ENCODE data around the gene ASPM.

ASPM gene

DNA sequence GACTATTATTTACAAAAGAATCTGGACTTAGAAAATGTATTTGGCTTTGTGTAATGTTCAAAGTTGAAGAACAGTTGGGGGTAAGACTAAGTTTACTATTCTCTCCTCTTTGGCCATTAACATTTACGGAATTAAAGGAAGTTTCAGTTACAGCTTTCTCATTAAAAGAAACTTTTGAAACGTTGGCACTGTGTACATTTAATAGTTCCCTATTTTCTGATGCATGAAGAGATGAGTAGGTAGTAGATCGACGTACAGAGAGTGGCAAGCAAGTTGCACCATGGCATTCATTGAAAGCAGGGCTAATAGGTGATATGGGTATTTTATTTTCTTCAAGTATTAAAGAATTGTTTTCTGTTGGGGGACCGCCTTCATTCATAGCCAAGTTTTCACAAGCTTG is 3.2 kb downstream of the ASPM start:
- TF ChIP-seq, protein P1, sequence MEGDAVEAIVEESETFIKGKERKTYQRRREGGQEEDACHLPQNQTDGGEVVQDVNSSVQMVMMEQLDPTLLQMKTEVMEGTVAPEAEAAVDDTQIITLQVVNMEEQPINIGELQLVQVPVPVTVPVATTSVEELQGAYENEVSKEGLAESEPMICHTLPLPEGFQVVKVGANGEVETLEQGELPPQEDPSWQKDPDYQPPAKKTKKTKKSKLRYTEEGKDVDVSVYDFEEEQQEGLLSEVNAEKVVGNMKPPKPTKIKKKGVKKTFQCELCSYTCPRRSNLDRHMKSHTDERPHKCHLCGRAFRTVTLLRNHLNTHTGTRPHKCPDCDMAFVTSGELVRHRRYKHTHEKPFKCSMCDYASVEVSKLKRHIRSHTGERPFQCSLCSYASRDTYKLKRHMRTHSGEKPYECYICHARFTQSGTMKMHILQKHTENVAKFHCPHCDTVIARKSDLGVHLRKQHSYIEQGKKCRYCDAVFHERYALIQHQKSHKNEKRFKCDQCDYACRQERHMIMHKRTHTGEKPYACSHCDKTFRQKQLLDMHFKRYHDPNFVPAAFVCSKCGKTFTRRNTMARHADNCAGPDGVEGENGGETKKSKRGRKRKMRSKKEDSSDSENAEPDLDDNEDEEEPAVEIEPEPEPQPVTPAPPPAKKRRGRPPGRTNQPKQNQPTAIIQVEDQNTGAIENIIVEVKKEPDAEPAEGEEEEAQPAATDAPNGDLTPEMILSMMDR (IDR thresholded peaks at IDR 0.05; ENCODE audit: low read depth, low read length): no peak
- DNase-seq (ENCODE audit: extremely low read depth, low read depth): no peak

DNA sequence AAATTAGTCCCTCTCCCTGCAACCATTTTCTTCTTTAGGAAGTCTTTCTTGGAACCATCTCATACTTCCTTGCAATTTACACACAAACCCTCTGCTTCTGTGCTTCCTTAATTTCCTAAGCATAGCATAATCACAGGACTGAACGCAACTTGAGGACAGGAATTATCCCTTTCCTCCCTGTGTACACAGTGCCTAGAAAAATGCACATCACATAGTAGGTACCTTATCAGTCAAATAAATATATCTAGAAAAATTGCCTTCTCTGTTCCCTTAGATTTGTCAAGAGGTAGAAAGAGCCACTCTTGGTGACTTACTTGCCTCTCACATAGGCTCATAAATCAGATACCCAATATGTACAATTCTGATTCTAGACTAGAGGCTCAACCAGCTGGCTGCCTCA is 4.9 kb downstream of the ASPM start:
- TF ChIP-seq, protein P1 (IDR thresholded peaks at IDR 0.05; ENCODE audit: low read depth, low read length): no peak
- no peak for DNase-seq (ENCODE audit: extremely low read depth, low read depth)

DNA sequence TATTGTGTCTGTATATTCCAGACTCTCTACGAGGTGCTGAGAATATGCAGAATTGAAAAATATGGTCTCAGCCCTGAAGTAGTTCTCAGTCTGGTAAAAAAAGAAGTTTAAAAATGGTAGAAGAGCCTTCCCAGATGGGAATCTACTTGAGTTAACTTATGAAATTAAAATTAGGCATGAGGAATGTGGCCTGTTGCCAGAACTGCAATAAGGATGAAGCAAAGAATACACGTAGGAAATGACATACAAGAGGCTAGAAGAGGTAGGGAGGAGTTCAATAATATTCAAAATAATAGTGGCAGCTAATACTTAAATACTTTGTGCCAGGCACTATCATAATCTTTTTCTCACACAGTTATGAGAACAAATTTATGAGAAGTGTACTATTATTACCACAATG is 6.3 kb downstream of the ASPM start:
- DNase-seq (ENCODE audit: extremely low read depth, low read depth): no peak
- TF ChIP-seq, protein P1 (IDR thresholded peaks at IDR 0.05; ENCODE audit: low read depth, low read length): no peak

GRCh38 chr1:197139169-197139568 is 7.3 kb downstream of the ASPM start:
- TF ChIP-seq, protein P1 (IDR thresholded peaks at IDR 0.05; ENCODE audit: low read depth, low read length): no peak
- no peak for DNase-seq (ENCODE audit: extremely low read depth, low read depth)

DNA sequence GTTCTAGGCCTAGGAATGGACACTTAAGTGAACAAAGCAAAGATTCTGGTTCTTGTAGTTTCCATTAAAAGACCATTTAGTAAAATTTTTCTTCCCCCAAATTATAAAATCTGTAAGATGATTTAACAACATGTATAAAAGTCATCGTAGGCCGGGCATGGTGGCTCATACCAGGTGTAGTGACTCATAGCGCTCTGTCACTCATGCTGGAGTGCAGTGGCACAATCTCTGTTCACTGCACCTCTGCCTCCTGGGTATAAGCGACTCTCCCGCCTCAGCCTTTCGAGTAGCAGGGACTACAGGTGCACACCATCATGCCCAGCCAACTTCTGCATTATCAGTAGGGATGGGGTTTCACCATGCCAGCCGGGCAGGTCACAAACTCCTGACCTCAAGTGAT is 9.1 kb downstream of the ASPM start:
- TF ChIP-seq, protein P1 (IDR thresholded peaks at IDR 0.05; ENCODE audit: low read depth, low read length): no peak
- DNase-seq (ENCODE audit: extremely low read depth, low read depth): no peak

- DNase-seq (ENCODE audit: extremely low read depth, low read depth): no peak
- TF ChIP-seq, protein P1 (IDR thresholded peaks at IDR 0.05; ENCODE audit: low read depth, low read length): no peak
Observed at GRCh38 chr1:197130677-197131304, 15.7 kb downstream of the ASPM start.

DNA sequence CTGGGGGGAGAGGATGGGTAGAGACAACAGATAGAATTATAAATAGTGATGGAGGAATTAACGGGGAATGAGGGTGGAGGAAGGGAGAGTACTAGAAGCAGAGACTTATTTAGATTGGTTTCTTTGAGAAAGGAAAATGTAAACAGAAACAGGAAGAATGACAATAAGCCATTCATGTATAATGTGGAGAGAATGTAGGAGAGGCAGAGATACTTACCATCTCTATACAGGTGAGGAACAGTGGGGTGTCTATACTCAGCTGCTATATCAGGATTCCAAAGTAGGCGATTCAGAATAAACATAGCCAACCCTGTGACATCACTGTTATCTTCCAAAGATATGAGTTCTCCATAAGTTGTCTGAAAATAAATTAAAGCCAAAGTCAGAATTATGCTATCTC is 16.8 kb downstream of the ASPM start:
- TF ChIP-seq, protein P1 (IDR thresholded peaks at IDR 0.05; ENCODE audit: low read depth, low read length): no peak
- no peak for DNase-seq (ENCODE audit: extremely low read depth, low read depth)
